Gastrocnemius medialis (tissue), 4 donors: ENCODE results near the gene PIP5KL1.

Experiments
- CTCF ChIP-seq, 5 experiments: fragments of 450-650 bp in 3 of 5; fragments of 200-600 bp in 2 of 5; sonication (generic) in 2 of 5; IDR thresholded peaks in 4 of 5; conservative IDR thresholded peaks in 1 of 5; 1 replicate in 4 of 5; 2 replicates in 1 of 5; pipeline ENCODE4 v1.5.1; 2016 to 2019; ENCODE audit warnings: antibody characterized with exemption in 5 of 5, mild to moderate bottlenecking in 3 of 5, moderate library complexity in 3 of 5
- POLR2A ChIP-seq, 2 donors: fragments of 450-650 bp; IDR thresholded peaks; one replicate each; pipeline ENCODE4 v1.6.1; 2017; ENCODE audit warnings: antibody characterized with exemption in 2 of 2, mild to moderate bottlenecking in 2 of 2, moderate library complexity in 2 of 2

GRCh38 chr9:127912882-127913281 is 17.7 kb downstream of the PIP5KL1 start:
- TF ChIP-seq CTCF (IDR thresholded peaks at IDR 0.05 in 4 of 5, conservative IDR thresholded peaks at IDR 0.05 in 1 of 5) (no peak), POLR2A (IDR thresholded peaks at IDR 0.05) (no peak)
